Thyroid gland (tissue), 4 donors: ENCODE results near the gene KTN1. TPM values are rescaled to one million over a fixed set of nuclear protein-coding genes. Genes with fewer than 3 reads are reported as not detected.

Experiments
- DNase-seq, 2 donors: peaks; one replicate each; pipeline ENCODE4 v3.0.0-alpha.2; 2019
- H3K27ac ChIP-seq, 3 donors: fragments of 200-600 bp; sonication (generic); 1 replicate in 2 of 3; 2 replicates in 1 of 3; pipeline ENCODE4 v1.5.1; 2016 to 2019; ENCODE audit warnings: mild to moderate bottlenecking in 1 of 3, moderate library complexity in 1 of 3
- H3K27me3 ChIP-seq: fragments of 200-600 bp; sonication (generic); one replicate; pipeline ENCODE4 v1.5.1; 2019
- H3K36me3 ChIP-seq, 2 donors: fragments of 200-600 bp; sonication (generic); one replicate each; pipeline ENCODE4 v1.5.1; 2016 to 2019
- H3K4me1 ChIP-seq, 2 donors: fragments of 200-600 bp; sonication (generic); one replicate each; pipeline ENCODE4 v1.5.1; 2017 to 2019
- H3K4me3 ChIP-seq, 3 donors: fragments of 200-600 bp; sonication (generic); replicated peaks in 1 of 3; 1 replicate in 2 of 3; 2 replicates in 1 of 3; pipeline ENCODE4 v1.5.1; 2016; ENCODE audit warnings: mild to moderate bottlenecking in 1 of 3
- H3K9me3 ChIP-seq: fragments of 200-600 bp; sonication (generic); one replicate; pipeline ENCODE4 v1.5.1; 2017
- CTCF ChIP-seq, 6 experiments: fragments of 200-600 bp in 3 of 6; fragments of 450-650 bp in 3 of 6; sonication (generic) in 3 of 6; IDR thresholded peaks; one replicate each; pipeline ENCODE4 v1.5.1; 2016 to 2019; ENCODE audit warnings: antibody characterized with exemption in 6 of 6, mild to moderate bottlenecking in 2 of 6, inconsistent platforms in 1 of 6, moderate library complexity in 1 of 6
- POLR2A ChIP-seq, 2 donors: fragments of 450-650 bp; IDR thresholded peaks; one replicate each; pipeline ENCODE4 v1.6.1; 2017; ENCODE audit warnings: antibody characterized with exemption in 2 of 2, mild to moderate bottlenecking in 2 of 2, moderate library complexity in 1 of 2
- WGBS, 2 donors: methylation state at CpG; one replicate each; pipeline ENCODE4 v1.1.5; 2017; 5-methylcytosine and 5-hydroxymethylcytosine counted together
- intact Hi-C: fragments of 100-400 bp; cut with DNase I; formaldehyde crosslinking; loops from one replicate; pipeline ENCODE4 v1.15.1; 2023
- total RNA-seq, 4 donors: library from RNA; depleted of rRNA; stranded (reverse); fragments of >200 nt; gene quantifications; one replicate each; pipeline ENCODE4 v1.2.3, GENCODE V29; 2016

The KTN1 gene
- total RNA-seq, 4 donors from 2014 or later, result 164 to 222 (median 195) TPM

DNA sequence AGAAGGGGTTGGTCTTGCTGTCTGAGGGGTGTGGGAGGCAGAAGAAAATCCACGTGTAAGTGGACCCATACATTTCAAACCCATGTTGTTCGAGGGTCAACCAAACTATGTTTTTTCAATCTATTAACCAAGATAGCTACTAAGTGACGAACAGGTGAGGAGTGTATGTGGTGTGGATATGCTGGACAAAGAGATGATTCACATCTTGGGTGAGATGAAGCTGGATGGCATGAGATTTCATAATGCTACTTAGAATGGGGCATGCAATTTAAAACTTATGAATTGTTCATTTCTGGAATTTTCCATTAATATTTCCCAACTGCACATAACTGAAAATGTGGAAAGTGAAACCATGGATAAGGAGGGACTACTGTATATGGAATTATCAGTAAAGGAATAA is 17.9 kb upstream of the KTN1 start:
- Histone ChIP-seq H3K27ac (no peak overlapping the region), H3K36me3 (no peaks in the 10 kb centered on the region), H3K4me1 (peaks cover 5 to 9% of the 10 kb centered on the region in 2 donors), H3K27me3 (no peaks in the 10 kb centered on the region), H3K4me3 (no peak overlapping the region), H3K9me3 (no peaks in the 10 kb centered on the region)
- intact Hi-C loops, result no loop called here
- no peak for DNase-seq
- TF ChIP-seq CTCF (IDR thresholded peaks at IDR 0.05) (no peak), POLR2A (IDR thresholded peaks at IDR 0.05) (no peak)
- WGBS, 2 donors, result 85 to 89% methylated on average over 3 of the region's 3 CpGs

DNA sequence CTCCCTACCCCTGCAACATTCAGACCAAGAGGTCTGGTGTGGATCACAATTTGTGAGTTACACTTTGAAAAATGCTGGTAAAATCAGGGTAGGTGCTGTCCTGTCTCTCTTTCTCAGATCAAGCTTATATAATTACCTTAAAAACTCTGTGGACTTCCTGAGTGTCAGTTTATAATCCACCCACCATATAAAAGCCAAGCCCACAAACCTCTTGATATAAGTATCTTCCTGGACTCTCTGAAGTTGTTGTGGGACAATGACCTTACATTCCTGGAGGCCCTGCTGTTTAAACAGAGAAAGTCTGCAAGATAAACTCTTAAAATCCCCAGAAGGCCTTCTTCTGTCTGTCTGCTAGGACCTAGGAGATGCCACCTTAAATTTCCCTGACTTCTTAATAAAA is 11.4 kb upstream of the KTN1 start:
- no peak for TF ChIP-seq POLR2A (IDR thresholded peaks at IDR 0.05)
- TF ChIP-seq CTCF (IDR thresholded peaks at IDR 0.05), result no peak
- Histone ChIP-seq H3K36me3 (no peaks in the 10 kb centered on the region), H3K4me1 (peaks cover 0 to 10% of the 10 kb centered on the region in 2 donors), H3K9me3 (no peaks in the 10 kb centered on the region), H3K4me3 (no peak overlapping the region), H3K27me3 (no peaks in the 10 kb centered on the region), H3K27ac (peak overlapping the region in 2 of 3 donors; percentile 30 to 44)
- no peak for DNase-seq
- intact Hi-C loops, result no loop called here

DNA sequence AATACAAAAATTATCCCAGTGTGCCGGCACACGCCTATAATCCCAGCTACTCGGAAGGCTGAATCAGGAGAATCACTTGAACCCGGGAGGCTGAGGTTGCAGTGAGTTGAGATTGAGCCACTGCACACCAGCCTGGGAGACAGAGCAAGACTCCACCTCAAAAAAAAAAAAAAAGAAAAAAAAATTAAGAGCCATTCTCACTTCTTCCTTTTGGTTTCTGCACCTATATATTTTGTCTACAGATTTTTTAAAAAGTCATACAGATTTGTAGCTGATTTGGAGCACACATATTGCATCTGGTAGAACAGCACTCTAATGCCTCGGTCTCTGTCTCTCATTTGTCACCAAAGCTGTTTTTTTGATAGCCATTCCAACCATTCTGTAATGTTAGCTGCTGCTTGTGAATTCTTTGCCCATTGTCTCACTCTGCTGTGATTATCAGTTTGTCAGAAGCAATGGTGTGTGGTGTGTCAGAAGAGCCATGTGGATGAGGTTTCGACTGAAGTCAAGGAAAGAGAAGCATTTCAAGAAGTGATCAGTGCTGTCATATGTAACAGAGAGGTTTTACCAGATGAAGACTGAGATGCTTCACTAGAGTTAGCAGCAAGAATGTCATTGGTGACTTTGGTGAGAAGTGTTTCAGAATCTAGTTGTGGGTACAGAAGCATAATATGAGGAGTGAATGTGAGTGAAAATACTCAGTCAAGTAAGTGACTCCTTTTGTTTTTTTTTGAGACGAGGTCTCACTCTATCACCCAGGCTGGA is 8.7 kb upstream of the KTN1 start:
- intact Hi-C loops, result no loop called here
- Histone ChIP-seq H3K36me3 (no peaks in the 10 kb centered on the region), H3K9me3 (no peaks in the 10 kb centered on the region), H3K4me3 (no peak overlapping the region), H3K27me3 (no peaks in the 10 kb centered on the region), H3K4me1 (peaks cover 0 to 10% of the 10 kb centered on the region in 2 donors), H3K27ac (no peak overlapping the region)
- no peak for DNase-seq
- TF ChIP-seq POLR2A (IDR thresholded peaks at IDR 0.05), result no peak
- TF ChIP-seq CTCF (IDR thresholded peaks at IDR 0.05), result no peak
- WGBS, 2 donors, result 80 to 85% methylated on average over 7 of the region's 7 CpGs

- Histone ChIP-seq H3K27ac (no peak overlapping the region), H3K4me1 (peaks cover 0 to 10% of the 10 kb centered on the region in 2 donors), H3K36me3 (no peaks in the 10 kb centered on the region), H3K9me3 (no peaks in the 10 kb centered on the region), H3K27me3 (no peaks in the 10 kb centered on the region), H3K4me3 (no peak overlapping the region)
- intact Hi-C loops, result no loop called here
- TF ChIP-seq CTCF (IDR thresholded peaks at IDR 0.05), result no peak
- peak in 1 of 2 donors; percentile 20 for DNase-seq
- 59 to 71% methylated on average over 4 of the region's 4 CpGs for WGBS, 2 donors
Observed at GRCh38 chr14:55572578-55572977, 7.4 kb upstream of the KTN1 start.

DNA sequence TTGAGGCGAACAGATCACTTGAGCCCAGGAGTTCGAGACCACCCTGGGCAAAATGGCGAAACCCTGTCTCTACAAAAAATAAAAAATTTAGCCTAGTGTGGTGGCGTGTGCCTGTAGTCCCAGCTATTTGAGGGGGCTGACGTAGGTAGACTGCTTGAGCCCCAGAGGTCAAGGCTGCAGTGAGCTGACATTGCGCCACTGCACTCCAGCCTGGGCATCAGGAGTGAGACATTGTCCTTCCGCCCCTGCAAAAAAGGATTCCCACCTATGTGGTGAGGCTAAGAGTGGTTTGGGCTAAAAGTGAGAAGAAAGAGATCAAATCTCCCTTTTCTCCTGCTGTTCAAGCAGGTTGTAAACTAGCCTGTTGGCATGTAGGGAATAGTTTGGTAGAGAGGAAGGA is 5.0 kb upstream of the KTN1 start:
- Histone ChIP-seq H3K27me3 (no peaks in the 10 kb centered on the region), H3K9me3 (no peaks in the 10 kb centered on the region), H3K27ac (no peak overlapping the region), H3K4me3 (no peak overlapping the region), H3K36me3 (no peaks in the 10 kb centered on the region), H3K4me1 (no peaks in the 10 kb centered on the region)
- WGBS, 2 donors, result 84 to 88% methylated on average over 7 of the region's 7 CpGs
- DNase-seq, result no peak
- TF ChIP-seq POLR2A (IDR thresholded peaks at IDR 0.05), result no peak
- TF ChIP-seq CTCF (IDR thresholded peaks at IDR 0.05), result no peak
- intact Hi-C loops, result no loop called here
